Caco-2 (cell line): ENCODE data around the gene DAPK1. TPM values are rescaled to one million over a fixed set of nuclear protein-coding genes. Genes with fewer than 3 reads are reported as not detected.

Experiments
- BruUV-seq: library from RNA; stranded (reverse); fragments of 400-500 nt; replicated peaks from 2 replicates; lab custom pipeline; 2021; lab: Mats Ljungman, UMichigan
- CTCF ChIA-PET: fragments of 300-600 bp; sonication (Branson Sonifier 250); formaldehyde crosslinking; loops from one replicate; lab custom pipeline; 2022; ENCODE audit warnings: antibody characterized with exemption; lab: Charles Lee
- POLR2A ChIA-PET: fragments of 300-600 bp; sonication (Branson Sonifier 250); formaldehyde crosslinking; loops from one replicate; lab custom pipeline; 2022; ENCODE audit warnings: antibody characterized with exemption; lab: Charles Lee
- DNase-seq, 2 experiments: peaks; one replicate each; pipeline versions ENCODE4 v3.0.0 to v3.0.0-alpha.2; 2020 to 2022
- H3K27me3 ChIP-seq: replicated peaks from 2 replicates; pipeline ENCODE4 v1.6.0; 2011; ENCODE audit warnings: low read length; ENCODE audit not compliant: control insufficient read depth, insufficient read depth
- H3K36me3 ChIP-seq: 2 replicates; pipeline ENCODE4 v1.5.1; 2011; ENCODE audit warnings: low read length; ENCODE audit not compliant: control insufficient read depth, insufficient read depth
- H3K4me1 ChIP-seq: fragments of 250-450 bp; sonication (Bioruptor Pico); 2 replicates; pipeline ENCODE4 v1.5.1; 2020; ENCODE audit warnings: mild to moderate bottlenecking
- H3K4me3 ChIP-seq: 2 replicates; pipeline ENCODE4 v1.5.1; 2011; ENCODE audit warnings: low read depth, mild to moderate bottlenecking, control low read depth, low read length
- H3K9me3 ChIP-seq: fragments of 250-450 bp; sonication (Bioruptor Pico); 2 replicates; pipeline ENCODE4 v1.5.1; 2020; ENCODE audit warnings: mild to moderate bottlenecking, moderate library complexity
- H3K27ac Mint-ChIP-seq: one replicate; pipeline ENCODE4 v1.8.0; 2022; ENCODE audit warnings: mixed read lengths; ENCODE audit not compliant: unreplicated experiment
- H3K27me3 Mint-ChIP-seq: one replicate; pipeline ENCODE4 v1.8.0; 2022; ENCODE audit warnings: mixed read lengths; ENCODE audit not compliant: insufficient read depth, unreplicated experiment
- H3K36me3 Mint-ChIP-seq: one replicate; pipeline ENCODE4 v1.8.0; 2022; ENCODE audit warnings: mild to moderate bottlenecking, mixed read lengths; ENCODE audit not compliant: insufficient read depth, unreplicated experiment
- H3K4me1 Mint-ChIP-seq: one replicate; pipeline ENCODE4 v1.8.0; 2022; ENCODE audit warnings: low read depth, mixed read lengths; ENCODE audit not compliant: unreplicated experiment
- H3K4me3 Mint-ChIP-seq: one replicate; pipeline ENCODE4 v1.8.0; 2022; ENCODE audit warnings: mild to moderate bottlenecking, moderate library complexity, mixed read lengths; ENCODE audit not compliant: unreplicated experiment
- H3K9me3 Mint-ChIP-seq: one replicate; pipeline ENCODE4 v1.8.0; 2022; ENCODE audit warnings: mixed read lengths; ENCODE audit not compliant: unreplicated experiment
- CTCF ChIP-seq, 2 experiments: fragments of 200-600 bp in 1 of 2; IDR thresholded peaks; 1 replicate in 1 of 2; 2 replicates in 1 of 2; pipeline versions ENCODE4 v1.5.1 to v1.8.0; 2011 to 2022; ENCODE audit warnings: antibody characterized with exemption in 1 of 2, control low read depth in 1 of 2, inconsistent platforms in 1 of 2, low read depth in 1 of 2, low read length in 1 of 2, mild to moderate bottlenecking in 1 of 2, moderate library complexity in 1 of 2; ENCODE audit not compliant: insufficient read depth in 1 of 2, severe bottlenecking in 1 of 2, unreplicated experiment in 1 of 2
- intact Hi-C: fragments of 100-400 bp; cut with micrococcal nuclease; formaldehyde crosslinking; loops from one replicate; pipeline ENCODE4 v1.10.0; 2022; ENCODE audit not compliant: unreplicated experiment
- total RNA-seq: library from RNA; stranded (reverse); gene quantifications from 2 replicates; pipeline ENCODE4 v1.2.3, GENCODE V29; 2022

DAPK1 gene
- total RNA-seq, 1 experiment from 2014 or later: 79.2 TPM

DNA sequence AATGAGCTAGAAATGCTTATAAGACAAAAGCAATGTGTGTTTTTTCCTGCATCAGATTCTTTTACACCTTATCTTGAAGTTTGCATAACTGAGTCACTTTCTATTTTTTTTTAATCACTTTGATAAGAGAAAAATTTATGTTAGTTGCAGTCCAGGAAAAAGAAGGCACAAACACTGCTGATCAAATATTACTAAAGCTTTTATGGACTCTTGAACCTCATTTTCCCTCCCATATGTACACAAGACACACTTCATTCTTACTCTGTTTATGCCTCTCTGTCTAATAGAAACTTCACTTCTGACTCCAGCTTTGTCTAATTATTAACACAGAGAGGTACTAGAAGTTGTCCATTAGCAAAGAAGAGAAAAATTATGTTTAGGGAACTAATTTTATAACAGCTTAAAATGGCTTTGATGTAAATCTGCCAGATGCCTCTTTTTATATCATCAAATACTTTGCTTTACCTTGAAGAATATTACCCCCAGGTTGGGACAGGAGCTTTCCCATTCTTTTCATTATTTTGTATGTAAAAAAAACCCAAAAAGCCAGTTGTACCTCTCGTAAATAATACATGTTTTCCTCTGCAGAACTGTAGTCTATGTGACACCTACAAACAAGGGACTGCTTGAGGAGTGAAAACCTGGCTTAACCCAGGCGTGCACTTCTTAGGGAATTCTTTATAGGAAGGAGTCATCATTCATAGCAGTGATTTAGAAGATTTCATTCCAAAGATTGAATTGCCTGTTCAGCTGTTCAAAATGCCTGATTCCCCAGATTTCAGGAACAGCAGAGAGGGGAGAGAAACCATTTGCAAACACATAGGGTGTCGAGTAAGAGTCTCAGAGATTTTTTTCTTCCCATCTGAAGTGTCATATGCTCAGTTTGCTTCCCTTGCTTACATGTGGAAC lies 72.6 kb downstream of the DAPK1 start:
- peaks cover 7% of the 10 kb centered on the region for H3K4me1 Mint-ChIP-seq
- peak overlapping the region; percentile 72 for H3K27ac Mint-ChIP-seq
- no TSS peak for BruUV-seq
- intact Hi-C loops: loop anchor here (1.0 to 10.0 kb wide), 5 partner anchors 43 to 235 kb away; partner anchors contain the start of gene DAPK1
- peak in 1 of 2 experiments; percentile 40 for DNase-seq
- CTCF ChIA-PET: interaction anchor here (0.6 to 0.8 kb wide), 2 partner anchors 72 to 100 kb away, joined by 3 read pairs; no protein-coding TSS in a partner anchor
- peak overlapping the region; percentile 48 for H3K4me3 Mint-ChIP-seq
- Histone ChIP-seq H3K4me1 (peaks cover 34% of the 10 kb centered on the region), H3K9me3 (no peaks in the 10 kb centered on the region), H3K27me3 (no peaks in the 10 kb centered on the region), H3K4me3 (0 out of 2 replicates have a peak overlapping the region, but pooled peaks have one; percentile 9), H3K36me3 (no peaks in the 10 kb centered on the region)
- no peaks in the 10 kb centered on the region for H3K9me3 Mint-ChIP-seq
- no peak for TF ChIP-seq CTCF (IDR thresholded peaks at IDR 0.05; ENCODE audit: insufficient read depth in 1 of 2, low read depth in 1 of 2, low read length in 1 of 2, severe bottlenecking in 1 of 2, unreplicated experiment in 1 of 2)
- H3K27me3 Mint-ChIP-seq: no peaks in the 10 kb centered on the region
- POLR2A ChIA-PET: interaction anchor here (0.6 kb wide), 1 partner anchor 22 kb away, joined by 3 read pairs; no protein-coding TSS in a partner anchor
- peaks cover 6% of the 10 kb centered on the region for H3K36me3 Mint-ChIP-seq

DNA sequence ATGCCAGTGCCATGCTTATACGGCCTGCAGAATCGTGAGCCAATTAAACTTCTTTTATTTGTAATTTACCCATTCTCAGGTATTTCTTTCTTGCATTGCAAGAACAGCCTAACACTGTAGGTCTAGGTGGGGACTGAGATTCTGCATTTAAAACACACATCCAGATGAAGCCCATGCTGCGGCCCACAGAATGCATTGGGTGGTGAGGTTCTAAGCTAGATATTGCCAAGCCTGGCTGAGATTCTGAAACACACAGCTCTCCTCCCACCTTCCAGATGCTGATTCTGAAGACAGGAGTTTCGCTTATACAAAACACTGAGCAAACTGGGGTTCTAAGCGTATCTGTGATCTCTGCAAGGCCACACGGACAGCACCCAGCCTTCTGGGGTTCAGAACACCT lies 75.1 kb downstream of the DAPK1 start:
- Histone ChIP-seq H3K4me1 (peaks cover 40% of the 10 kb centered on the region), H3K27me3 (no peaks in the 10 kb centered on the region), H3K36me3 (no peaks in the 10 kb centered on the region), H3K4me3 (no peak overlapping the region), H3K9me3 (no peaks in the 10 kb centered on the region)
- no peaks in the 10 kb centered on the region for H3K36me3 Mint-ChIP-seq
- H3K27me3 Mint-ChIP-seq: no peaks in the 10 kb centered on the region
- CTCF ChIA-PET: no interaction called here
- BruUV-seq: no TSS peak
- no peak for DNase-seq
- no peaks in the 10 kb centered on the region for H3K9me3 Mint-ChIP-seq
- no peak overlapping the region for H3K4me3 Mint-ChIP-seq
- no peak for TF ChIP-seq CTCF (IDR thresholded peaks at IDR 0.05; ENCODE audit: insufficient read depth in 1 of 2, low read depth in 1 of 2, low read length in 1 of 2, severe bottlenecking in 1 of 2, unreplicated experiment in 1 of 2)
- H3K4me1 Mint-ChIP-seq: peaks cover 13% of the 10 kb centered on the region
- POLR2A ChIA-PET: no interaction called here
- H3K27ac Mint-ChIP-seq: no peak overlapping the region
- intact Hi-C loops: loop anchor here (5.0 to 10.0 kb wide), 3 partner anchors 75 to 238 kb away; partner anchors contain the start of gene DAPK1

DNA sequence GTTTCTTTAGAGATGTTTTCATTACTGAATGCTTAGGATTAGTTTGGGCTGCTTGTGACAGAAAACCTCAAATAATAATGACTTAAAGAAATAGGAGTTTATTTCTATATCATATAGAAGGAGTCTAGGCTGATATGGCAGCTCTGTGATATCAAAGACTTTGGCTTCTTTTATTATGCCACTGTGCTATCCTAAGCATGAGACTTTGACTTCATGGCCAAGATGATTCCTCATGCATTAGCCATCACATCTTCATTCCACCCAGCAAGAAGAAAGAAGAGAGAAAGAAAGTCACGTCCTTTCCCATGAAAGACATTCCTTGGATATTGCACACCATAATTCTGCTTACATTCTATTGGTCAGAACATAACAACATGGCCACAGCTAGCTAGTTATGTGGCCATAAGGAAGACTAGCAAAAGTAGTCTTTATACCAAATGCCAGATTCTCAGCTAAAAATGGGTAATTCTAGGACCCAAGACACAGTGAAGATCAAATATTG lies 76.2 kb downstream of the DAPK1 start:
- Histone ChIP-seq H3K36me3 (no peaks in the 10 kb centered on the region), H3K4me3 (no peak overlapping the region), H3K9me3 (no peaks in the 10 kb centered on the region), H3K27me3 (no peaks in the 10 kb centered on the region), H3K4me1 (peaks cover 32% of the 10 kb centered on the region)
- Mint-ChIP-seq H3K4me1 (peaks cover 6% of the 10 kb centered on the region), H3K9me3 (no peaks in the 10 kb centered on the region), H3K27ac (no peak overlapping the region), H3K27me3 (no peaks in the 10 kb centered on the region), H3K4me3 (no peak overlapping the region), H3K36me3 (no peaks in the 10 kb centered on the region)
- DNase-seq: no peak
- intact Hi-C loops: loop anchor here (5.0 to 10.0 kb wide), 3 partner anchors 77 to 239 kb away; partner anchors contain the start of gene DAPK1
- ChIA-PET CTCF (no interaction called here), POLR2A (no interaction called here)
- BruUV-seq: no TSS peak
- no peak for TF ChIP-seq CTCF (IDR thresholded peaks at IDR 0.05; ENCODE audit: insufficient read depth in 1 of 2, low read depth in 1 of 2, low read length in 1 of 2, severe bottlenecking in 1 of 2, unreplicated experiment in 1 of 2)
